Mononuclear cell (primary cell): ENCODE results near the gene ADARB2. TPM values are rescaled to one million over a fixed set of nuclear protein-coding genes. Genes with fewer than 3 reads are reported as not detected.

Experiments
- H3K27me3 ChIP-seq: 2 replicates; pipeline ENCODE4 v1.6.0; 2011; ENCODE audit warnings: low read length, control low read depth; ENCODE audit not compliant: insufficient read depth
- H3K4me1 ChIP-seq: 2 replicates; pipeline ENCODE4 v1.5.1; 2011; ENCODE audit warnings: mild to moderate bottlenecking, low read length, control low read depth; ENCODE audit not compliant: insufficient read depth
- H3K4me3 ChIP-seq: 2 replicates; pipeline ENCODE4 v1.5.1; 2011; ENCODE audit warnings: mild to moderate bottlenecking, low read length, moderate library complexity
- H3K9me3 ChIP-seq: 2 replicates; pipeline ENCODE4 v1.5.1; 2011; ENCODE audit warnings: low read depth, mild to moderate bottlenecking, control low read depth, low read length
- total RNA-seq: library from RNA; depleted of rRNA; stranded (reverse); fragments of >200 nt; gene quantifications from one replicate; pipeline ENCODE4 v1.2.3, GENCODE V29; 2012

ADARB2 gene
- total RNA-seq, 1 donor, result under 0.01 TPM

- Histone ChIP-seq H3K9me3 (no peaks in the 10 kb centered on the region), H3K27me3 (no peaks in the 10 kb centered on the region), H3K4me3 (no peak overlapping the region), H3K4me1 (no peaks in the 10 kb centered on the region)
These were observed 368.1 kb downstream of the ADARB2 start for GRCh38 chr10:1369197-1369596.

- H3K4me3 ChIP-seq, result no peak overlapping the region
- no peaks in the 10 kb centered on the region for H3K9me3 ChIP-seq
- H3K27me3 ChIP-seq, result no peaks in the 10 kb centered on the region
- no peaks in the 10 kb centered on the region for H3K4me1 ChIP-seq
These were observed 368.5 kb downstream of the ADARB2 start for GRCh38 chr10:1368842-1369171.

- H3K4me1 ChIP-seq, result no peaks in the 10 kb centered on the region
- H3K27me3 ChIP-seq, result no peaks in the 10 kb centered on the region
- no peak overlapping the region for H3K4me3 ChIP-seq
- H3K9me3 ChIP-seq, result no peaks in the 10 kb centered on the region
These were observed 369.1 kb downstream of the ADARB2 start for GRCh38 chr10:1367938-1368841.

GRCh38 chr10:1366811-1367425 is 370.4 kb downstream of the ADARB2 start:
- no peaks in the 10 kb centered on the region for H3K4me1 ChIP-seq
- no peak overlapping the region for H3K4me3 ChIP-seq
- no peaks in the 10 kb centered on the region for H3K27me3 ChIP-seq
- H3K9me3 ChIP-seq, result no peaks in the 10 kb centered on the region

GRCh38 chr10:1366322-1366691 is 371.0 kb downstream of the ADARB2 start:
- no peaks in the 10 kb centered on the region for H3K9me3 ChIP-seq
- H3K4me1 ChIP-seq, result no peaks in the 10 kb centered on the region
- no peaks in the 10 kb centered on the region for H3K27me3 ChIP-seq
- no peak overlapping the region for H3K4me3 ChIP-seq

- no peaks in the 10 kb centered on the region for H3K9me3 ChIP-seq
- no peaks in the 10 kb centered on the region for H3K27me3 ChIP-seq
- no peak overlapping the region for H3K4me3 ChIP-seq
- H3K4me1 ChIP-seq, result no peaks in the 10 kb centered on the region
These were observed 371.6 kb downstream of the ADARB2 start for GRCh38 chr10:1365540-1366321.

GRCh38 chr10:1364151-1364910 is 373.0 kb downstream of the ADARB2 start:
- peaks cover 5% of the 10 kb centered on the region for H3K4me1 ChIP-seq
- no peak overlapping the region for H3K4me3 ChIP-seq
- H3K27me3 ChIP-seq, result no peaks in the 10 kb centered on the region
- no peaks in the 10 kb centered on the region for H3K9me3 ChIP-seq

- peaks cover 5% of the 10 kb centered on the region for H3K4me1 ChIP-seq
- no peak overlapping the region for H3K4me3 ChIP-seq
- H3K27me3 ChIP-seq, result no peaks in the 10 kb centered on the region
- no peaks in the 10 kb centered on the region for H3K9me3 ChIP-seq
These were observed 373.7 kb downstream of the ADARB2 start for GRCh38 chr10:1363446-1364121.

GRCh38 chr10:1362589-1363445 is 374.5 kb downstream of the ADARB2 start:
- no peaks in the 10 kb centered on the region for H3K9me3 ChIP-seq
- H3K4me1 ChIP-seq, result peaks cover 5% of the 10 kb centered on the region
- H3K4me3 ChIP-seq, result no peak overlapping the region
- no peaks in the 10 kb centered on the region for H3K27me3 ChIP-seq

- peaks cover 5% of the 10 kb centered on the region for H3K4me1 ChIP-seq
- no peak overlapping the region for H3K4me3 ChIP-seq
- H3K9me3 ChIP-seq, result no peaks in the 10 kb centered on the region
- H3K27me3 ChIP-seq, result no peaks in the 10 kb centered on the region
These were observed 375.8 kb downstream of the ADARB2 start for GRCh38 chr10:1361411-1362105.

- no peaks in the 10 kb centered on the region for H3K27me3 ChIP-seq
These were observed 376.7 kb downstream of the ADARB2 start for GRCh38 chr10:1360558-1361164.

GRCh38 chr10:1360011-1360557 is 377.2 kb downstream of the ADARB2 start:
- Histone ChIP-seq H3K4me3 (no peak overlapping the region), H3K9me3 (no peaks in the 10 kb centered on the region), H3K27me3 (no peaks in the 10 kb centered on the region), H3K4me1 (peaks cover 5% of the 10 kb centered on the region)

More at GRCh38 chr10:1360558-1361164, 376.7 kb downstream of the ADARB2 start:
- H3K9me3 ChIP-seq, result no peaks in the 10 kb centered on the region
- no peak overlapping the region for H3K4me3 ChIP-seq
- peaks cover 5% of the 10 kb centered on the region for H3K4me1 ChIP-seq

GRCh38 chr10:1359626-1359955 is 377.7 kb downstream of the ADARB2 start:
- H3K4me3 ChIP-seq, result no peak overlapping the region
- H3K27me3 ChIP-seq, result no peaks in the 10 kb centered on the region
- peaks cover 5% of the 10 kb centered on the region for H3K4me1 ChIP-seq
- H3K9me3 ChIP-seq, result no peaks in the 10 kb centered on the region
